Right renal pelvis (tissue), 4 donors: ENCODE data around the gene ATF6. TPM values are rescaled to one million over a fixed set of nuclear protein-coding genes. Genes with fewer than 3 reads are reported as not detected.

ENCODE experiments used
- polyA plus RNA-seq, 4 donors: library from polyadenylated mRNA; unstranded; fragments of 120-200 nt; gene quantifications; one replicate each; pipeline ENCODE4 v1.2.1, GENCODE V29; 2013; ENCODE audit not compliant: insufficient read length in 4 of 4

The ATF6 gene
- polyA plus RNA-seq, 4 donors: 31.7 to 35.8 (median 34.8) TPM

Other genes starting within 250 kb of the ATF6 start
- gene HSPA6, start 241.8 kb upstream of the ATF6 start, polyA plus RNA-seq: under 1 TPM; 0.34 to 0.49 (median 0.44) TPM
- 1 to 10 TPM; 1.2 to 2.4 (median 1.5) TPM for gene FCGR3A, start 216.5 kb upstream of the ATF6 start, polyA plus RNA-seq
- gene FCGR3B, start 135.1 kb upstream of the ATF6 start, polyA plus RNA-seq: under 1 TPM in 3 of 4 donors, not detected in 1; 0.21 to 0.97 (median 0.39) TPM
- gene FCGR2B, start 103.2 kb upstream of the ATF6 start, polyA plus RNA-seq: 1 to 10 TPM in 2 of 4 donors, under 1 TPM in 2; 0.53 to 1.7 (median 0.89) TPM
- gene FCRLA, start 59.1 kb upstream of the ATF6 start, polyA plus RNA-seq: under 1 TPM in 3 of 4 donors, not detected in 1; 0.11 to 0.34 (median 0.12) TPM
- 1 to 10 TPM; 3.6 to 6.8 (median 5.0) TPM for gene FCRLB, start 44.8 kb upstream of the ATF6 start, polyA plus RNA-seq
- gene DUSP12, start 16.5 kb upstream of the ATF6 start, polyA plus RNA-seq: 10 to 100 TPM; 31.1 to 41.5 (median 37.5) TPM